Measurements from ENCODE around the gene DNAH12.
A peak's percentile ranks its signal among the peaks of the same experiment; 100 is the strongest.

Gene DNAH12

GRCh38 chr3:57544181-57545125, at the start of gene DNAH12:
Gene DNAH12, minus strand, starts transcription at chr3:57544344. Its CDS starts 1,474 bp downstream, at chr3:57542870.
- DNase-seq (ENCODE audit: low read depth in 2 of 2): no peak

GRCh38 chr3:57592306-57592705, 48.2 kb upstream of the DNAH12 start:
- DNase-seq (ENCODE audit: low read depth in 2 of 2): no peak

DNA sequence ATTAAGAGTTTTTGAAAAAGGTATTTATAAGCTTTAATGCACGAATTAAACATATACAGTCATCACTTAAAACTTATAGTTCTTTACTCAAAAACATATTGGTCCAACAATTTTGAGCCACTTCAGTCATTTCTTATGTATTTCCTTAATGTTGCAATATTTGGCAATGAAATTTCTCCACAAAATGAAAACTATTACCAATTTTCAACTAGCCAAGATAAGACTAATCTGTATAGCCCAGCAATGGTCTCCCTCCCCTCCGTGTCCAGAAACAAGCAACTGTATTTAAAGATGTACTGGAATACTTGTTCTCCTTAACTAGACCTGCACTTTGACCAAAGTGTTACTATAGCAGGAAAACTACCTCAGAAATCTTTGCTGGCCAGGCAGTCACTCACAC, 43.8 kb upstream of the DNAH12 start:
- DNase-seq (ENCODE audit: low read depth in 2 of 2): no peak

- no peak for DNase-seq (ENCODE audit: low read depth in 2 of 2)
These were observed 42.6 kb upstream of the DNAH12 start for GRCh38 chr3:57586778-57587177.

GRCh38 chr3:57583544-57583943, 39.4 kb upstream of the DNAH12 start:
- DNase-seq (ENCODE audit: low read depth in 2 of 2): no peak

- no peak for DNase-seq (ENCODE audit: low read depth in 2 of 2)
These were observed 38.5 kb upstream of the DNAH12 start for GRCh38 chr3:57582474-57583168.

DNA sequence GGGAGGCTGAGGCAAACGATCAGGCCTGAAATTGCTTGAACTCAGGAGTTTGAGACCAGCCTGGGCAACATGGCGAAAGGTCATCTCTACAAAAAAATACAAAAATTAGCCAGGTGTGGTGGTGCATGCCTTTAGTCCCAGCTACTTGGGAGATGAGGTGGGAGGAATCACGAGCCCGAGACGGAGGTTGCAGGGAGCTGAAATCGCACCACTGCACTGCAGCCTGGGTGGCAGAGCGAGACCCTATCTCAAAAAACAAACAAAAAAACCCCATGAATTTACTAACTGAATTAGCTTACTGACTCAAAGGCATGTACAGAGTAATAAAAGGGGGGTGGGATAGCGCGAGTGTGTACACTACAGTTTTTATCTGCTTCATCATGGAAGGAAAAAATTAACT, 33.7 kb upstream of the DNAH12 start:
- DNase-seq (ENCODE audit: low read depth in 2 of 2): no peak

DNA sequence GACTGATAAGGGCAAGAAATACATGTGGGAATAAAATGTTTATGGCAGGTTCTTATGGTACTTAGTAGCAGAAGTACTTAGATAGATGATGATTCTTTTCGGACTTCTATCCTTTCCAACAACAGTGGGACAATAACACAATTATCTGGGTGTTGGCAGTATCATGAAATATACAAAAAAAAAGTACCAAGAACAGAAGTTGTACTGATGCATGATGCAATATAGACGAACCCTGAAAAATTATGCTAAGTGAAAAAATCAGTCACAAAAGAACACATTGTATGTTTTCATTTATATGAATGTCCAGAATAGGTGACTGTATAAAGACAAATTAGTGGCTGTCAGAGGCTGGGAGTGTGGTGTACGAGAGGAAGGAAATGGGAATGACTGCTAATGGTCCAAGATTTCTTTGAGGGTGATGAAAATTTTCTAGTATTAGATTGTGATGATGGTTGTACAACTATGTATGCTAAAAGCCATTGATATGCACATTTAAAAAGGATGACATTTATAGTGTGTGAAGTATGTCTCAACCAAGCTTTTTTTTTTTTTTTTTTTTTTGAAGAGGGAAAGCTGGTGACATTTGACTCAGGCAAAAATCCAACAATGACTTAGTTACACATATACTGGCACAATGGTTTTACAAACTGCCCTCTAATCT, 32.0 kb upstream of the DNAH12 start:
- no peak for DNase-seq (ENCODE audit: low read depth in 2 of 2)

DNA sequence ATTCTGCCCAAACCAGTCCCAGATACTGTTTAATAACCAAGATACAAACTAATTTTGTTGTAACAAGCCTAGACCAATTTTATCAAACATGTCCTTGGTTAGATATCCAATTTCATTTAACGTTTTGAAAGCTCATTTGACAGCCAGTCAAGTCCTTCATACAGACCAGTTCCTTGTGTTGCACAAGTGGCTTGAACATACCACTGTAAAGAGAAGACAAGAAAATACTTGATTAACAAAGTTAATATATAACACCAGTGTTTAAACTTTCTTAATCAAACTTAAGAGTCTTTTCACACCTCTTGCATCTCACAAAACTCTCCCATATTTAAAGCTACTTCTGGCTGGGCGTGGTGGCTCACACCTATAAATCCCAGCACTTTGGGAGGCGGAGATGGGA, 28.0 kb upstream of the DNAH12 start:
- DNase-seq (ENCODE audit: low read depth in 2 of 2): no peak

DNA sequence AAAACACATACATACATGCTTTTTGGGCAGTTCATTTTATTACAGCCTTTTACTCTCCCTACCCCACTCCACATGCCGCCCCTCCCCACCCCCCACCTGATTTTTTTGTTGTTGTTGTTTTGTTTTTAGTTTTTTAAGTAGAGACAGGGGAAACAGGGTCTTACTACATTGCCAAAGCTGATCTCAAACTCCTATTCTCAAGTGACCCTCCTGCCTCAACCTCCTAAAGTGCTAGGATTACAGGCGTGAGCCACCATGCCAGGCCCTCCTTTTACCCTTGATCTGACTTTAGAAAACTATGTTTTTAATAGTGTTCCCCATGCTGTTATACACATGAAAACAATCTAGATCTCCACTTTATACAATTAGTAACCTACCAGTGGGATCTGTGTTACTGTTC, 26.7 kb upstream of the DNAH12 start:
- DNase-seq (ENCODE audit: low read depth in 2 of 2): no peak

DNA sequence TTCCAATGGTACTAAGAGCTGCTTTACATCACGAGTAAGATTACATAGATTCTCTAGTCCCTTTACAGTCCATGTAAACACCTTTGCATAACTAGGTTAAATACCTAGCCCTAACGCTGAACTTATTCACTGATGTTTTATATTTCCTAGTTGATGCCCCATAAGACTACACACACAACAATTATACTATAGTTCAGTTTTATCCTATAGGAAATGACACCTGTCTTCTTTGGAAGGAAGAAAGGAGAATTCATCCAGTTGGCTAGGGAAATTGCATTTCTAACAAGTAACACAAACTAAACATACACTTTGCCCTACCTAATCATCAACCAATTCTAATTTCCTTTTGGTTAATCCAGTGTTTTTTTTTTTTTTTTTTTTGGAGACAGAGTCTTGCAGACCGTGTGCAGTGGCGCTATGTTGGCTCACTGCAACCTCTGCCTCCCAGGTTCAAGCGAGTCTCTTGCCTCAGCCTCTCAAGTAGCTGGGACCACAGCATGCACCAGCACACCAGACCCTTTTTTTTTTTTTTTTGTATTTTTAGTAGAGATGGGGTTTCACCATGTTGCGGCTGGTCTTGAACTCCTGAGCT, 25.8 kb upstream of the DNAH12 start:
- DNase-seq (ENCODE audit: low read depth in 2 of 2): no peak

- no peak for DNase-seq (ENCODE audit: low read depth in 2 of 2)
These were observed 15.4 kb upstream of the DNAH12 start for GRCh38 chr3:57559526-57559925.

DNA sequence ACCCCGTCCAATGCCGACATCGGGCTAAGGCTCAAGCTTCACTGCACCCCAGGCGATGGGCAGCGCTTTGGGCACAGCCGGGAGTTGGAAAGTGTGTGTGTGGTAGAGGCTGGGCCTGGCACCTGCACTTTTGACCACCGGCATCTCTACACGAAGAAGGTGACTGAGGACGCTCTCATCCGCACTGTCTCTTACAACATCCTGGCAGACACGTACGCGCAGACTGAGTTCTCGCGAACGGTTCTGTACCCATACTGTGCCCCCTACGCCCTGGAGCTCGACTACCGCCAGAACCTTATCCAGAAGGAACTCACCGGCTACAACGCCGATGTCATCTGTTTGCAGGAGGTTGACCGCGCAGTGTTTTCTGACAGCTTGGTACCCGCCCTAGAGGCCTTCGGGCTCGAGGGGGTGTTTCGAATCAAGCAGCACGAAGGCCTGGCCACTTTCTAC, 13.0 kb upstream of the DNAH12 start:
- DNase-seq (ENCODE audit: low read depth in 2 of 2): no peak

- DNase-seq (ENCODE audit: low read depth in 2 of 2): no peak
These were observed 12.4 kb upstream of the DNAH12 start for GRCh38 chr3:57556459-57557084.

DNA sequence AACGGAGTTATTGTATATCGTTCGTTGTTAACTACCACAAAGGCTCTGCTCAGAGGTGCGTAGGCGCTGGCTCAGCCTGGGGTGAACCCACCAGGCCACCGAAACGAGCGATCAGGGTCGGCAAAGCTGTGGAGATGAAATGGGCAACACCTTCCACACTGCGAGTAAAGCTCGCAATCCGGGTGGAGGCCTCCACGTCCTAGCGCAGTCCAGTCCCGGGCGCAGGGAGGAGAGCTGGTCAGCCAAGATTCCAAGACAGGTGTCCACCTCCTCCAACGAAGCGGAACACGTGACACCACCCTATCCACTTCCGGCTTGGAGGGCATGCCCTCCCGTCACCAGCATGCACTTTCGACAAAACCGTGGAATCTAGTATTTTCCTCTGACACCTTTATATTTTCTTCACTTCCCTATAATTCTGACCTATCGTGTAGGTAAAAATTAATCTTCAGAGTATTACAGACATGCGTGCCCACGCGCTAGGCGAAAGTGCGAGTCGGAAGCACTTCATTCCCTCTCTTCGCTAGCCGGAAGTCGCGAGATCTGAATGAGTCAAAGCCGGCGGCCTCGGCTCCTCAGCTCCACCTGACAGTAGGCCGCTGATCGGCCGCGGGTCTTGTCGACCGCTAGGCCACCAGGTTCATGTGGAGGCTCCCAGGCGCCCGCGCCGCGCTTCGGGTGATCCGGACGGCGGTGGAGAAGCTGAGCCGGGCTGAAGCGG, 11.8 kb upstream of the DNAH12 start, which contains the start of gene PDE12:
Gene PDE12, plus strand, starts transcription at position 537 of the 721 bp plus-strand sequence. Its CDS starts 106 bp downstream, at position 643.
- DNase-seq (ENCODE audit: low read depth in 2 of 2): peak; percentile 40 to 64

DNA sequence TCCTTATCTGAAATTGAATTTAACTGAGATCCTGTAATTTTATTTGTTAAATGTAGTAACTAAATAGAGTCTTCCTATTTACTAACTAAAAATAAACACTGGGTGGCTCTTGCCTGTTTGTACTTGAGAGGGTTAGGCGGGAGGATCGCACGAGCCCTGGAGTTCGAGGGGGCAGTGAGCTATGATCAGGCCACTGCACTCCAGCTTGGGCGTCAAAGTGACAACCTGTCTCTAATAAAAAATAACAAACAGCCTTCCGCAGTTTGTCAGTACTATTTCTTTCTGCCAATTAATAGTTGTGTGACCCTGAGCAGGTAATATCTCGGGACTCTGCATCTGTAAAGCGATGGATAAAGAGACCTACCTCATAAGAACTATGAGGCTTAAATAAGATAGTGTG, 11.2 kb upstream of the DNAH12 start:
- no peak for DNase-seq (ENCODE audit: low read depth in 2 of 2)

DNA sequence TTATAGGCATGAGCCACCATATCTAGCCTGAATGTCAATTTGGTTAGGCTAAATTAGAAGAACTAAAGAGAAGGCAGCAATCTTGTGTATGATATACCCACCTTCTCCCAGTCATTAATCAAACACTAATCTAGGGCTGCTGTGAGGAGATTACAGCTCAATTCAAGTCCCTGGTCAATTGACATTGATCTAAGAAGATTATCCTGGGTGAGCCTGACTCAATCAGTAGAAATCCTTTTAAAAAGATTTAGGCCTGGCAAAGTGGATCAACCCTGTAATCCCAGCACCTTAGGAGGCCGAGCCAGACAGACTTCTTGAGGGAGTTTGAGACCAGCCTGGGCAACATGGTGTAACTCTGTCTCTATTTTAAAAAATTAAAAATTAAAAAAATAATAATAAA, 2.5 kb upstream of the DNAH12 start:
- no peak for DNase-seq (ENCODE audit: low read depth in 2 of 2)

DNA sequence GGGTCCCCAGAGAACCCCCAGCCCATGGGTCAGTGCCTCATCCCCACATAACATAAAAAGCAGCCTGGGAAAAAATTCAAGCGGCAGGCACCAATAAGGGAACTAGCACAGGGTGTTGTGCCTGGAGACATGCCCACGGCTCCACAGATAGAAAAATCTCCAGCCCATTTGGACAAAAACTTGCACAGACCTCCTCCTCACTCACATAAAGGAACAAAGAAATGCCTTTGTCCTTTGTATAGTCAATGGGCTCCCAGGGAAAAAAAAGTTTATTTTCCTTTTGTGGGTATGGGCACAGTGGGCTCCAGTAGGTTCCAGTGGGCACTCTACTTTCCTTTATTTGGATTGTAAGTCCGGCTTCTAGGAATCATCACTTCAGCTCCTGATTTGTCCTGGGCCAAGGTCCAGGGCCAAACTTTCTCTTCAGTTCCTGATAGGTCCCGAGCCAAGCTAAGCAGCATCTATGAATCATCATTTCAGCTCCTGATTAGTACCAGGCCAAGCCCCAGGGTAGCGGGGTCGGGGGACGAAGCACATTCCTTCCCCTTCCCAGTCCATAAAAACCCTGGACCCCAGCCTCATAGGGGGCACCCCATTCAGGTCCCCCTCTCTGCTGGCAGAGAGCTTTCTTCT, 1.6 kb upstream of the DNAH12 start:
- DNase-seq (ENCODE audit: low read depth in 2 of 2): no peak

DNA sequence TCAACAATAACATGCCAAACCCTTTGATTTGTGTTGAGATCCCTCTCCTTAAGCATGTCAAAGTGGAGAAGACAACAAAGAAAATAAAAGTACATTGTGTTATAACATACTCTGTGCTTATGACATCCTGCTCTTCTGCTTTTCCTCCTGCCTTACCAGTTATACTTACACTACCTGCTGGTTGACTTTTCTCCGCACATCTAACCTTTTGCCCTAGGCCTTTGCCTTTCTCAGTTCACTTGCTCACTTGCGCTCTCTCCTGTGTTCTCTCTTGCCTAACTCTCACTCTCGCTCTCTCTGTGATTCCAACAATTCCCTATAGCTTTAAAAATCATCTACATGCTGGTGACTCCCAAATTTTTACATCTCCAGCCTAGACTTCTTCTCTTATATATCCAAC, 5.7 kb downstream of the DNAH12 start:
- DNase-seq (ENCODE audit: low read depth in 2 of 2): no peak

DNA sequence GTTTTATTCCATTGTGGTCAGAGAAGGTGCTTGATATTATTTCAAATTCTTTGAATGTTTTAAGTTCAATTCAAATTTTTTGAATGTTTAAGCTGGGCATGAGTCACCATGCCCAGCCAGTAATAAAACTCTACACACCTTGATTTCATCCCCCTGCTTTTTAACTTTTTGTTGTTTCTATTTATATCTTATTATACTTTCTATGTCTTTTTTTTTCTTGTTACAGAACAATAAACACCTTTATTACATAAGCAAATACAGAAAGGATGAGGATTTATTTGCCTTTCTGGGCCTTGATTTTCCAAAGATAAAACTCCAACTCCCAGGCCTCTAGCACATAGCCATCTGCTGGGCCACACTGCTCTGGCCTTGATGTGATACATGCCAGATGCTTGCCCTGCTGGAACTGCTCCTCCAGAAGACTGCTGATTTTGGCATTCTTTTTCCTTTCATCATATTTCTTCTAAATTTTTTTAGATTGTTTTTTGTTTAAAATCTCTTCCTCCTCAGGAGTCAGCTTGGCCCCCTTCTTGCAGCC, 14.0 kb downstream of the DNAH12 start:
- no peak for DNase-seq (ENCODE audit: low read depth in 2 of 2)

Measured in stimulated activated CD4-positive, alpha-beta T cell treated with anti-CD3 and anti-CD28 coated beads, Interleukin-1b, Interleukin-23, amount 100 ng/mL, for 1 hour (primary cell).